MM.1S (cell line): ENCODE results near the gene WEE1.

Experiments used
- DNase-seq: peaks from one replicate; pipeline ENCODE4 v3.0.0-alpha.2; 2015
- H2AFZ ChIP-seq: fragments of 300-600 bp; sonication (generic); 2 replicates; pipeline ENCODE4 v1.6.0; 2016; ENCODE audit warnings: antibody characterized with exemption, low read length
- H3F3A ChIP-seq: fragments of 300-600 bp; sonication (generic); 2 replicates; pipeline ENCODE4 v1.6.1; 2016; ENCODE audit warnings: mild to moderate bottlenecking, antibody characterized with exemption, low read length, moderate library complexity, mixed read lengths; ENCODE audit not compliant: insufficient read depth
- H3K27ac ChIP-seq: fragments of 300-600 bp; sonication (generic); 2 replicates; pipeline ENCODE4 v1.5.1; 2016; ENCODE audit warnings: mild to moderate bottlenecking, low read length
- H3K27me3 ChIP-seq: fragments of 300-600 bp; sonication (generic); replicated peaks from 2 replicates; pipeline ENCODE4 v1.6.0; 2016; ENCODE audit warnings: low read length; ENCODE audit not compliant: insufficient read depth
- H3K36me3 ChIP-seq: fragments of 300-600 bp; sonication (generic); replicated peaks from 2 replicates; pipeline ENCODE4 v1.6.1; 2016; ENCODE audit warnings: mild to moderate bottlenecking, low read length, mixed read lengths; ENCODE audit not compliant: insufficient read depth
- H3K4me1 ChIP-seq: fragments of 300-600 bp; sonication (generic); 2 replicates; pipeline ENCODE4 v1.6.1; 2016; ENCODE audit warnings: low read length, mixed read lengths
- H3K4me2 ChIP-seq: fragments of 300-600 bp; sonication (generic); 2 replicates; pipeline ENCODE4 v1.6.0; 2016; ENCODE audit warnings: low read depth, low read length
- H3K4me3 ChIP-seq: fragments of 300-600 bp; sonication (generic); 2 replicates; pipeline ENCODE4 v1.5.1; 2016; ENCODE audit warnings: low read length, mixed read lengths
- H3K79me2 ChIP-seq: fragments of 300-600 bp; sonication (generic); 2 replicates; pipeline ENCODE4 v1.6.1; 2016; ENCODE audit warnings: mixed run types, low read length, mixed read lengths
- H3K9ac ChIP-seq: fragments of 300-600 bp; sonication (generic); 2 replicates; pipeline ENCODE4 v1.6.1; 2016; ENCODE audit warnings: low read length, mixed read lengths
- H3K9me2 ChIP-seq: fragments of 300-600 bp; sonication (generic); replicated peaks from 2 replicates; pipeline ENCODE4 v1.6.1; 2016; ENCODE audit warnings: mild to moderate bottlenecking, low read length, mixed read lengths; ENCODE audit not compliant: insufficient read depth
- H3K9me3 ChIP-seq: fragments of 300-600 bp; sonication (generic); replicated peaks from 2 replicates; pipeline ENCODE4 v1.6.1; 2016; ENCODE audit warnings: mild to moderate bottlenecking, low read length, mixed read lengths; ENCODE audit not compliant: insufficient read depth
- H4K20me1 ChIP-seq: fragments of 300-600 bp; sonication (generic); 2 replicates; pipeline ENCODE4 v1.6.1; 2016; ENCODE audit warnings: mild to moderate bottlenecking, low read length, moderate library complexity, mixed read lengths; ENCODE audit not compliant: insufficient read depth
- EZH2 ChIP-seq: fragments of 300-600 bp; sonication (generic); optimal IDR thresholded peaks from 2 replicates; pipeline ENCODE3; 2017; ENCODE audit warnings: low read depth, mild to moderate bottlenecking, antibody characterized with exemption, low read length, mixed read lengths
- EZH2phosphoT487 ChIP-seq: fragments of 300-600 bp; sonication (generic); IDR thresholded peaks from 2 replicates; pipeline ENCODE4 v1.6.1; 2018; ENCODE audit warnings: antibody characterized with exemption, low read length
- TF ChIP-seq, protein P1 (sequence below): fragments of 300-600 bp; sonication (generic); IDR thresholded peaks from 2 replicates; pipeline ENCODE4 v1.5.1; 2016; ENCODE audit warnings: antibody characterized with exemption, low read length, mixed read lengths

The WEE1 gene

DNA sequence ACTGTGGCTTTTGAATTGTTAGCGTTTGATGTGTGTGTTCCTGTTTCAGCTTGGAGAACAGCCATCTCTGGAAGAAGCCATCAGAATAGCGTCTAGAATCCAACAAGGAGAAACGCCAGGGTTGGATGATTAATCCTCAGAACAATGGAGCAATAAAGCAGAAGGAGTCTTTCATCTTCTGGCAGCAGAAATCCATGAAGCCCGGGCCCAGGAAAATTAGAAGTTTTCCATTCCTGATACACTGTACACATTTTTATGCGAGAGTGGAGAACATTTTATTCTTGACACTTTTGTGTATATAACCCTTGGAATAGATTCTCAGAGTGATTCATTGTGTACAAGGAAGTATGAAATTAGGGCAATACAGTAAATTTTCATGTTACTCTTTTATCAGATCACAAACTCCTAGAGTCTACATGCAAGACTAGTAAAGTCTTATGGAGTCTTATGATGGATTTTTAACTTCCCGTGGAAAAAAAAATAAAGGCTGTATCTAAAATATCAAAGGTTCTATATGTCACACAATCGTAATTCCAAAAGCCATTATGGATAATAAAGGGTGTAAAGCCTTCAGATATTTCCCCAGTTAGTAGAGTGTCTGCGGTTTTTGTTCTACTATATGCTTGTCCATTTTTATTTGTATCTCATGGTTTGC, 45.9 kb upstream of the WEE1 start:
- Histone ChIP-seq H3K4me2 (no peak overlapping the region), H3K27me3 (no peaks in the 10 kb centered on the region), H2AFZ (no peak overlapping the region), H3K9me3 (no peaks in the 10 kb centered on the region), H3K9ac (no peak overlapping the region), H3K4me3 (no peak overlapping the region), H3F3A (no peaks in the 10 kb centered on the region), H3K4me1 (no peaks in the 10 kb centered on the region), H3K36me3 (no peaks in the 10 kb centered on the region), H3K9me2 (no peaks in the 10 kb centered on the region), H4K20me1 (0 out of 2 replicates have a peak, but pooled peaks cover 3% of the 10 kb centered on the region), H3K79me2 (no peaks in the 10 kb centered on the region), H3K27ac (no peak overlapping the region)
- DNase-seq: no peak
- TF ChIP-seq EZH2phosphoT487 (no peak), EZH2 (no peak)
- TF ChIP-seq, protein P1, sequence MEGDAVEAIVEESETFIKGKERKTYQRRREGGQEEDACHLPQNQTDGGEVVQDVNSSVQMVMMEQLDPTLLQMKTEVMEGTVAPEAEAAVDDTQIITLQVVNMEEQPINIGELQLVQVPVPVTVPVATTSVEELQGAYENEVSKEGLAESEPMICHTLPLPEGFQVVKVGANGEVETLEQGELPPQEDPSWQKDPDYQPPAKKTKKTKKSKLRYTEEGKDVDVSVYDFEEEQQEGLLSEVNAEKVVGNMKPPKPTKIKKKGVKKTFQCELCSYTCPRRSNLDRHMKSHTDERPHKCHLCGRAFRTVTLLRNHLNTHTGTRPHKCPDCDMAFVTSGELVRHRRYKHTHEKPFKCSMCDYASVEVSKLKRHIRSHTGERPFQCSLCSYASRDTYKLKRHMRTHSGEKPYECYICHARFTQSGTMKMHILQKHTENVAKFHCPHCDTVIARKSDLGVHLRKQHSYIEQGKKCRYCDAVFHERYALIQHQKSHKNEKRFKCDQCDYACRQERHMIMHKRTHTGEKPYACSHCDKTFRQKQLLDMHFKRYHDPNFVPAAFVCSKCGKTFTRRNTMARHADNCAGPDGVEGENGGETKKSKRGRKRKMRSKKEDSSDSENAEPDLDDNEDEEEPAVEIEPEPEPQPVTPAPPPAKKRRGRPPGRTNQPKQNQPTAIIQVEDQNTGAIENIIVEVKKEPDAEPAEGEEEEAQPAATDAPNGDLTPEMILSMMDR: no peak

DNA sequence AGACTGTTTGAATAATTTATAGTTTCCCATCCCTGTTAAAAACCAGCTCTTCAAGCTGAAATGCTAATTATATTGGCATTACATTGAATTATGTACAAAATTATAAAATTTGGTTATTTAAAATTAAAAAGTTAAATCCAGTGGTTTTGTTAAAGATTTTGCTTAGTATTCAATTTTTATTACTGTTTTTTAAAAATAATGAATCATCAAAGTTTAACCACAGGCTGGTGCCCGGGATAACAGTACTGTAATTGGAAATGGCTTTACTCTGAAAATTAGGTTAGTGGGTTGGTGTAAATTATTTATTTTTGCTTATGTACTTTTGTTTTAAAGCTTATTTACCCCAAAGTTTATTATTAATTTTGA, 45.4 kb upstream of the WEE1 start:
- no peaks in the 10 kb centered on the region for H3K9me3 ChIP-seq
- H3K4me3 ChIP-seq: no peak overlapping the region
- DNase-seq: no peak
- TF ChIP-seq, protein P1: no peak
- TF ChIP-seq EZH2phosphoT487 (no peak), EZH2 (no peak)
- H4K20me1 ChIP-seq: 0 out of 2 replicates have a peak, but pooled peaks cover 3% of the 10 kb centered on the region
- H2AFZ ChIP-seq: no peak overlapping the region
- H3K27ac ChIP-seq: no peak overlapping the region
- no peak overlapping the region for H3K9ac ChIP-seq
- H3K4me2 ChIP-seq: no peak overlapping the region
- no peaks in the 10 kb centered on the region for H3K27me3 ChIP-seq
- H3K36me3 ChIP-seq: no peaks in the 10 kb centered on the region
- no peaks in the 10 kb centered on the region for H3K4me1 ChIP-seq
- no peaks in the 10 kb centered on the region for H3K9me2 ChIP-seq
- no peaks in the 10 kb centered on the region for H3K79me2 ChIP-seq
- no peaks in the 10 kb centered on the region for H3F3A ChIP-seq

DNA sequence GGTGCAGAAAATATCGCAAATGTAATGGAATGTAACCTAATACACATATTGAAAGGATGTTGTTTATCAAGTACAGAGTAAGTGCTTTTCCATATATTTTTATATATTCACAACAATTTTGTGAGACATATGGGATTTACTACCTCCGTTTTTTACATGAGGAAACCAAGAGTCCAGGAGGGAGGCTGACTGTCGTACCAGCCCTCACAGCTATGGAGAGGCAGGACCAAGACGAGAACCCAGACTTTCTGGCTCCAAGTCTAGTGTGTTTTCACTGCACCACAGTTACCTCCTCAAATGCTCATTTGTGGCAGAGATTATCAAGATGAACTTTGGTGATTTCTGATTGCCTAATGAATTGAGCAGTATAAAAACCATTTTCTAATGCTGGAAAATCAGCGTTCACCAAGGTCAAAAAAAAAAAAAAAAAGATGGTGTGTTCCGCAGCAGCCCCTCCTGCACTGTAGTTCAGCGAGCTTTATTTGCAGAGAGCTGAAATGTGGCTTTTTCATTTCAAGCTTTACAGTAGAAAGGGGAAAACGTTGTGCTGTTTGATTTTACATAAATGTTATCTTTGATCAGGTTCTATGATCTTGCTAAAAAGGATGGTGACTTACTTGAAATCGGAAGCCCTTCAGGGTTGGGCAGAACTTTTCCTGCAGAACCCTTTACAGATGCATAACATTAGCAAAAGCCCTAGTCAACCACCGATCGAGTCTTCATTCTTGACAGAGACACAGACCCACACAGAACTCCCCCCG, 44.7 kb upstream of the WEE1 start:
- H3K36me3 ChIP-seq: no peaks in the 10 kb centered on the region
- no peak overlapping the region for H3K9ac ChIP-seq
- no peaks in the 10 kb centered on the region for H3K79me2 ChIP-seq
- no peaks in the 10 kb centered on the region for H3F3A ChIP-seq
- DNase-seq: no peak
- no peak overlapping the region for H3K4me3 ChIP-seq
- H4K20me1 ChIP-seq: 0 out of 2 replicates have a peak, but pooled peaks cover 3% of the 10 kb centered on the region
- no peak for TF ChIP-seq EZH2
- no peak for TF ChIP-seq EZH2phosphoT487
- TF ChIP-seq, protein P1: no peak
- no peaks in the 10 kb centered on the region for H3K9me3 ChIP-seq
- no peaks in the 10 kb centered on the region for H3K27me3 ChIP-seq
- no peaks in the 10 kb centered on the region for H3K4me1 ChIP-seq
- H3K9me2 ChIP-seq: no peaks in the 10 kb centered on the region
- no peak overlapping the region for H3K4me2 ChIP-seq
- H3K27ac ChIP-seq: no peak overlapping the region
- H2AFZ ChIP-seq: no peak overlapping the region
